Superior temporal gyrus (tissue), 1 donor: ENCODE results near the gene RECQL5.
A peak's percentile ranks its signal among the peaks of the same experiment; 100 is the strongest.

Source experiments
- DNase-seq: peaks from one replicate; pipeline ENCODE4 v3.0.0-alpha.2; 2016; ENCODE audit errors: extremely low spot score

Gene RECQL5

DNA sequence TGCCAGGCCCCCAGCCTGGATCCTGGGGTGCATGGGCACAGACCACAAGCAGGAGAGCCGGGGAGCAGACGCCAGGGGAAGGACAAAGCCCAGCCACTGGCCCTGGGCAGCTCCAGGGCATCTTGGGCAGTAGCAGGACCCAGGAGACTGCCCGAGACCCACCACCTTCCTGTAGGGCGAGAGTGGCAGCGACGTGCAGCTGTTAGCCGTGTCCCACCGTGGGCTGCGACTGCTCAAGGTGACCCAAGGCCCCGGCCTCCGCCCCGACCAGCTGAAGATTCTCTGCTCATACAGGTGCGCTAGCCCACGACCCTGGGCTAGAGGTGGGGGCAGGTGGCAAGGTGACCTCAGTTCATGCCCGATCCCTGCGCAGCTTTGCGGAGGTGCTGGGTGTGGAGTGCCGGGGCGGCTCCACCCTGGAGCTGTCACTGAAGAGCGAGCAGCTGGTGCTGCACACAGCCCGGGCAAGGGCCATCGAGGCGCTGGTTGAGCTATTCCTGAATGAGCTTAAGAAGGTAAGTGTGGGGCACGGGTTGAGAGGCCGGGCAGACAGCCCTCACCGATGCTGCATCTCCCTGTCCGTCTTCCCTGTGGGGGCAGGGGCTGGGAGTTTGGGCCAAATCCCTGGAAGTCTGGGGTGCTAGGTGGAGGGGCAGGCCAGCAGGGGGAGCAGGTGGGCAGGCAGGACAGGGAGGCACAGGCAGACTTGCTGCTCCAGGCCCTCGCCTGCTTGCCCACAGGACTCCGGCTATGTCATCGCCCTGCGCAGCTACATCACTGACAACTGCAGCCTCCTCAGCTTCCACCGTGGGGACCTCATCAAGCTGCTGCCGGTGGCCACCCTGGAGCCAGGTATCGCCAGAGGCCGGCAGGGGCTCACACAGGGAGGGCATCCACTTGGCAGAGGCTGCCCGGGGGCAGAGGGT, 47.2 kb downstream of the RECQL5 start:
- no peak for DNase-seq

DNA sequence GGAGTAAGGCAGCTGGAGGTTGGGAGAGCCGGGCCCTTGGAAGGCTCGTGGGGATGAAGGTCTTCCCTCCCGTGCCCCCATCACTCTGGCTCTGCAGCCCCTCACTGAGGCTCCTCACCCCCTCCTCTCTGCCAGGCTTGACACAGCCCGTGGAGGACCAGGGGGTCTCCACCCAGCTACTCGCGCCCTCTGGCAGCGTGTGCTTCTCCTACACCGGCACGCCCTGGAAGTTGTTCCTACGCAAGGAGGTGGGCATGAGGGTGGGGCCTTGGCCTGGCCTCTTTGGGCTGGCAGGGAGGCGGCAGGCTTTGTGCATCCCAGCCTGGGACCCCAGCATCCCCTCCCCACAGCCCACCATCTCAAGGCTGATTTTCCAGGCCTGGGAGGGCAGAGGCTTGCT, 49.3 kb downstream of the RECQL5 start:
- DNase-seq = no peak

DNA sequence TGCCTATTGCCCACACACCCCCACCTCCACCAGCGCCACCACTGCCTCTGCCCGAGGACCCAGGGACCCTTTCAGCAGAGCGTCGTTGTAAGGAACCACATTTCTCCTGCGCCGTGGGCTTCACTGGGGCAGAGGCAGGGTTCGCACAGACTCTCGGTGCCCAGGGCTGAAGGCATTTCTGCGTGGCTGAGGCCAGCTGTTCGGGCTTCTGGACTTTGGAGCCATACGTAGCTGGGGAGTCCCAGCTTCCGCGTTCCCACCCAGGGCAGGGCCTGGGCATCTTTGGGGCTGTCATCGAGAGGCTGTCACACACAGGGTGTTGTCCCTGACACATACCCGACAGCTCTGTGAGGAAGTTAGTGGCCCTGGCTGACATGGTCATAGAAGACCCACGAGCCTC, 49.7 kb downstream of the RECQL5 start:
- DNase-seq = no peak

DNA sequence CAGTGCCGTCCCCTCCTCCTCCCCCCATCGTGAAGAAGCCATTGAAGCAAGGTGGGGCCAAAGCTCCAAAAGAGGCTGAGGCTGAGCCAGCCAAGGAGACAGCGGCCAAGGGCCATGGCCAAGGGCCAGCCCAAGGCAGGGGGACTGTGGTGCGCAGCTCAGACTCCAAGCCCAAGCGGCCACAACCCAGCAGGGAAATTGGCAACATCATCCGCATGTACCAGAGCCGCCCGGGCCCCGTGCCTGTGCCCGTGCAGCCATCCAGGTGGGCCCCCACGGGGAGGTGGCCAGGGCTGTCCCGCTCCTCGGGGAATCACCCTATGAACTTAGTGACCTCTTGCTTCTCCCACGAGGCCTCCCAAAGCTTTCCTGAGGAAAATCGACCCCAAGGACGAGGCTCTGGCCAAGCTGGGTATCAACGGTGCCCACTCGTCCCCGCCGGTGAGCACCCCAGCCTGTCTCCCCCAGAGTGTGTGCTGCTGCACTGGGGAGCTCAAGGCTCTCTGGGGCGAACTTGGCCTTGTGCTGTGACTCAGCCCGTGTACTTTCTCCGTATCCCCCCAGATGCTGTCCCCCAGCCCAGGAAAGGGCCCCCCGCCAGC, 50.3 kb downstream of the RECQL5 start:
- no peak for DNase-seq

DNA sequence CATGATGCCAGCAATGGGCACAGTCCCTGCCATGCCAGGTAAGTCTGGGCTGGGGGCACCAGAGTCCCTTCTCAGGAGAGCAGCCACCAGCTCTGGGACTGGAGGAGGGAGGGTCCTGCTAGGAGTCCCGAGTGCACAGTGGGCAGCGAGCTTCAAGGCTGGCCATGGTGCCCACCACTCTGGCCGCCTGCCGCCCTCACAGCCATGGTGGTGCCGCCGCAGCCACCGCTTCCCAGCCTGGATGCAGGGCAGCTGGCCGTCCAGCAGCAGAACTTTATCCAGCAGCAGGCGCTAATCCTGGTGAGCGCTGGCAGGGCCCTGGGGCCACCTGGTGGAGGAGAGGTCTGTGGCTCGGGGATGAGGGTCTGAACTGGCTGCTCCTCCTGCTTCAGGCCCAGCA, 51.7 kb downstream of the RECQL5 start:
- DNase-seq = no peak

DNA sequence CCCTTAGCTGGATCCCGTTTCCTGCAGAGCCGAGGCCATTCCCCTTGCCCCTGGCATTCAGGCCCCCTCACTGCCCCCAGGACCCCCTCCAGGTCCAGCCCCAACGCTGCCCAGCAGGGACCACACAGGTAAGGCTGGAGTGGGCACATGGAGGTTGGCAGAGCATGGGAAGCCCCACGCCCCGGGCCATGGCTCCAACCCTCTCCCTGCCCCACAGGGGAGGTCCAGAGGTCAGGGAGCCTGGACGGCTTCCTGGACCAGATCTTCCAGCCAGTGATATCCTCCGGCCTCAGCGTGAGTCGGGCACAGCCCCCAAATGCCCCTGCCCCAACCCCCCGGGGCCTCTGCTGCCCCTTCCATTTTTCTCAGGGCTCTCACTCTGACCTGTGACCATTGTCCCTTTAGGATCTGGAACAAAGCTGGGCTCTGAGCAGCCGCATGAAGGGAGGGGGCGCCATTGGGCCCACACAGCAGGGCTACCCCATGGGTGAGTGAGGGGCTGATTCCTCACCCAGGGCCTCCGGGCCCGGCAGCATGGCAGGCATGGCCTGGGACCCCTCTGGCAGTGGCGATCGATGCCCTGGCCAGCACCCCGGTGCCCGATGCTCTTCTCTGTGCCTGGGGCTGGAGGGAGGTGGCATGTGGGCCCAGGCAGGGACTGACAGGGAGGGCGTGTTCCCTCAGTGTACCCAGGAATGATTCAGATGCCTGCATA, 52.2 kb downstream of the RECQL5 start:
- no peak for DNase-seq

DNA sequence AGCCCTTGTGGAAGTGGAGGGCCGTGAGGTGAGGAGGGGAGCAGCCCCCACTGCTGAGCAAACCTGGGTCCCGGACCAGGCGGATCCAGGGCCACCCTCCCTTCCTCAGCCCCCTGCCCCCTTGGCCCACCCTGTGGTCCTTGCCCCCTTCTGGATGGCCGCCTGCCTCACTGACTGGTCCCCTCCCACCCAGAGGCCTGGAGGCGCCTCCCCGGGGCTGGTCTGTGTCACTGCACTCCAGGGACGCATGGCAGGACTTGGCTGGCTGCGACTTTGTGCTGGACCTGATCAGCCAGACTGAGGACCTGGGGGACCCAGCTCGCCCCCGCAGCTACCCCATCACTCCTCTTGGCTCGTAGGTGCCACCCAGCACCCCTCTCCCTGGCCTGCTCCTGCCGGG, 52.9 kb downstream of the RECQL5 start:
- no peak for DNase-seq

DNA sequence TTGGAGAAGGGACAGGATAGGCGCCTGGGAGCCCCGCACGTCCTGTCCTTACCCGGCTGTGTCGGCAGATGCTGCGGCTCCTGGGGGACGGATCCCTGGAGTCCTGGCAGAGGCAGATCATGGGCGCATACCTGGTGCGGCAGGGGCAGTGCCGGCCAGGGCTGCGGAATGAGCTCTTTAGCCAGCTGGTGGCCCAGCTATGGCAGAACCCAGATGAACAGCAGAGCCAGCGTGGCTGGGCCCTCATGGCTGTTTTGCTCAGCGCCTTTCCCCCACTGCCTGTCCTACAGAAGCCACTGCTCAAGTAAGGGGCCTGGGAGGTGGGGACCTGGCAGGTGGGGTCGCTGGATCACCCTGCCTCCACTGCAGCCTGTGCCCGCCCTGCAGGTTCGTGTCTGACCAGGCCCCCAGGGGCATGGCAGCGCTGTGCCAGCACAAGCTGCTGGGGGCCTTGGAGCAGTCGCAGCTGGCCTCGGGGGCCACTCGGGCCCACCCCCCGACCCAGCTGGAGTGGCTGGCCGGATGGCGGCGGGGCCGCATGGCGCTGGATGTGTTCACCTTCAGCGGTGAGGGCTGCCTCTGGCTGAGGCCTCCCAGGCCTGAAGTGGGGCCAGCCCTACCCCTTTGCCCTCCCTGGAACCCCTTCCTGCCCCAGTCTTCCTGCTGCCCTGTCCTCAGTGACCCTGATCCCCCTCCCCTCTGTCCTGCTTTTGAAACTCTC, 53.9 kb downstream of the RECQL5 start:
- DNase-seq = no peak

DNA sequence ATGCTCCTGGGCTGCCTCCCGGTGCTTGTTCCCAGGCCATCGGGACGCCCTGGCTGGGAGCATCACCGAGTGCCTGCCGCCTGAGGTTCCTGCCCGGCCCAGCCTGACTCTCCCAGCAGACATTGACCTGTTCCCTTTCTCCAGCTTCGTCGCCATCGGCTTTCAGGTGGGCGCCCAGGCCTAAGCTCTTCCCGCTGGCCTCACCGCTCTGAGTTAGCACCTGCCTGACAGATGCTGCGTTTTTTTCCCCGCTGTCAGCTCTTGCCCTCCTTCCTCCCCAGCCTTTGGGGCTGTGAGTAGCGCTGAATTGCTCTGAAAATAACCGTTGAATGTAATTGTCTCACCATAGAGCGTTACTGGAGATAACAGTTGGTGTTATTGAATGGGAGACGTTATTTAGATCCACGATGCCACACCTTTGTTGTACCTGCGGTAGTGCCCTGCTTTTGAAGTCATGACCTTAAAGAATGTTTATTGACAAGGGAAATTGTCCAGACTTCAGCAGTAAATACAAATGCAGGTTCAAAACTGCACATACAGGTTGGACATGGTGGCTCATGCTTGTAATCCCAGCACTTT, 55.0 kb downstream of the RECQL5 start:
- no peak for DNase-seq

DNA sequence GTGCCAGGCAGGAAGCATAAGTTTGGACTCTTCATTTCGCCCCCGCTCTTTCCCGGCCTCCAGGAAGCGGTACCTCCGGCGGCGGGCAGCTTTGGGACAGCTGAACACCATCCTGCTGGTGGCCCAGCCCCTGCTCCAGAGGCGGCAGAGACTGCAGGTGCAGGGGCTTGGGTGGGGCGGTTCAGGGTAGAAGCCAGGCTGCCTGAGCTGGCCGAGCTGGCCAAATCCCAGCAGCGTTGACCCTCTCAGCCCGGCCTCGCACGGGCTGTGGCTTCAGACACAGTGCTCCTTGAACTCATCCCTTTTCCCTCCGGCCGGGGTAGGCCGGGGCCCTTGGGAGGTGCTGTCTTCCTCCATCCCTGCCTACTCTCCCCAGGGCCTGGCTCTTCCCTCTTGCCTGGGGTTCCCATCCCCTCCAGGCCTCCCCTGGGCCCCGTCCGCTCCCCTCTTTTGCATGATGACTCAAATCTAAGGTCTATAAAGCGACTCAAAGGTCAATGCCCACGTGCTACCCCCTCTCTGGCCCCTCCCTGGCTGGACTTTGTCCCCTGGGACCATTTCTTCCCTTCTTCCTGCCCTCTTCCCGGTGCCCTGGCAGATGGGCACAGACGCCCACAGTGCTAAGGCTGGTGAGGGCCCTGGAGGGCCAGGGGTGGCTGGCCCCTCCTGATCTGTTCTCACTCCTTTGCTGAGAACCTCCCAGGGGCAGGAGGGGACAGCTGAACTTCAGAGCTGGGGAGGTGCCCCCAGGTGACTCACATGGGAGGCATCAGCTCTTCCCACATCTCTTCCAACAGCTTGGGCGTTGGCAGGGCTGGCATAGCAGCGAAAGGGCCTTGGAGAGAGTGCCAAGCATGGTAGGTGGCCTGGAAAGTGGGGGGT, 56.6 kb downstream of the RECQL5 start:
- DNase-seq = no peak

DNA sequence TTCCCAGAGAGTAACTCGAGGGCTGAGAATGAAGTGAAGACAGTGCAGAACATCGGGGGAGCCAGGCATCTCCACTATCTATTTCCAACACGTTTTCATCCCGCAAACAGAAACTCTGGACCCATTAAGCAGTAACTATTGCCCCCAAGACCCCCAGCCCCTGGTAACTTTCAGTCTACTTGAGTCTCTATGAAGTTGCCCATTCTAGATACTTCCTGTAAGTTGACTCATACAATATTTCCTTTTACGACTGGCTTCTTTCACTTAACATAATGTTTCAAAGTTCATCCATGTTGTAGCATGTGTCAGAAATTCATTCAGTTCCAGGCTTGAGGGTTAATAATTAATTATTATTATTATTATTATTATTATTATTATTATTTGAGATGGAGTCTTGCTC, 59.9 kb downstream of the RECQL5 start:
- no peak for DNase-seq

DNA sequence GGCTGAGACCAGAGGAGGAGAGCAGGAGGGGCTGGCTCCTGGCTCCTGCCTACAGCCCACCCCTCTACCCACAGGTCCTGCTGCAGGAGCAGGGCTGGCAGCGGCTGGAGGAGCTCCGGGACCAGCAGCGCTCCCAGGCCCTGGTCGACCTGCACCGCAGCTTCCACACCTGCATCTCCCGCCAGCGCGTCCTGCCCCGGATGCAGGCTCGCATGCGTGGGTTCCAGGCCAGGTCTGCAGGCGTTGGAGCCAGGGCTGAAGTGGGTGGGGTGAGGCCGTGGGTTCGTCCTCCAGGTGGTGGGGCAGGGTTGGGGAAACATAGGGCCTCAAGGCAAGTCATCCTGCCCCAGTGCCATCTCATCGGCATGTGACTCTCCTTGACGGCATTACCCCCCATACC, 61.2 kb downstream of the RECQL5 start:
- no peak for DNase-seq

DNA sequence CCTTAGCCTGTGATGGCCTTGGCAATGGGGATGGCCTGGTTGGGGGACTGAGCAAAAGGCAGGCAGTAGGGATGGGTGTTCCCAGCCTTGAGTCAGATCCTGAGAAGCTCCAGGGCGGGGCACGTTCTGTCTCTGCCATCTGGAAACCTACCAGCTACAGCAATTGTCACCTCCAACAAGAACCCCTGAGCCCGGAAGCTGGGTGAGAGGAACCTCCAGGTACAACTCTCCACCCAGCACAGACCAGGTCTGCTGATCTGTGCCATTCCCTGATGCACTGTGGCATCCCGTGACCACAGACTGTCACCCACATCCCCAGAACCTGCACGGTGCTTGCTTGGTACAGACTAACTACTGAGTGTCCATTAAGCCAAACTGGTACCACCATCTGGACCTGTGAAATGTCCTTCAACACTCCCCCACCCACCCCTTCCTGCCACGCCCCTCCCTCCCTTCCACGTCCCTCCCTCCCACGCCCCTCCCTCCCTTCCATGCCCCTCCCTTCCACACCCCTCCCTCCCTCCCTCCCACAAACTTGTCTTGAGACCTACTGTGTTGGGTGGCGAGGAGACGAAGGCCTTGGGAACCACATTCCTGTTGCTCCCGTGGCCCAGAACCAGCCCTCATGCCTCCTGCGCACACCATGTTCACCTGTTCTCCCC, 62.8 kb downstream of the RECQL5 start:
- no peak for DNase-seq

DNA sequence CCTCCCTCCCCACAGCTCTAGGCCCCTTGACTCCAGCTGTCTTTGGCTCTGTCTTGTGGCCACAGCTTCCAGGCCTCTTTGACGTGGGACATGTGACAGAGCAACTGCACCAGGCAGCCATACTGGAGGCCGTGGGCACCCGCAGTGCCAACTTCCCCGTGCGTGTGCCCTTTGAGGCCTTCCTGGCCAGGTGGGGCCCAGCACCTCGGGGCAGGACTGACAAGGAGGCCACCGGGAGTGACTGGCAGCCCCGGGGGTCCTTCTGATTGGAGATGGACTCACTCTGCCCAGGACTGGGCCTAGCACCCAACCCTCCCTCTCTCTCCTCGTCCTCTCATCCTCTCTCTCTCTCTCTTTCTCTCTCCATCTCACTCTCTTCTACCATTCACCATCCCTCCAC, 63.8 kb downstream of the RECQL5 start:
- DNase-seq = no peak

DNA sequence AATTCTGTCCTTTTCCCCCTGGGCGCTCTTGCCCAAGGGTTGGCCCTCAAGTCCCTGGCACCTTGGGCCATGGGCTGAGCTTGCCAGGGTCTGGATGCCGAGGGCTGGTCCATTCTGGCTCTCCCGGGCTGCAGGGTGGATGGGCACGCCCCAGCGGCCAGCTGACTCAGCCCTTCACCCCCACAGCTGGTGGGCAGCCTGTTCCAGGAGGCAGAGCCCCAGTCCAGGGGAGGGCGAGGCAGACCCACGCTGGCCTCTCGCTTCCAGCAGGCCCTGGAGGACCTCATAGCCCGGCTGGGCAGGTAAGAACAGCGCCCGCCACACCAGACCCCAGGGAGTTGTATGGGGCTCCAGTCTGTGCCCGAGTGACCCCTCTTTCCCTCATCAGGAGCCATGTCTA, 64.3 kb downstream of the RECQL5 start:
- DNase-seq = no peak

DNA sequence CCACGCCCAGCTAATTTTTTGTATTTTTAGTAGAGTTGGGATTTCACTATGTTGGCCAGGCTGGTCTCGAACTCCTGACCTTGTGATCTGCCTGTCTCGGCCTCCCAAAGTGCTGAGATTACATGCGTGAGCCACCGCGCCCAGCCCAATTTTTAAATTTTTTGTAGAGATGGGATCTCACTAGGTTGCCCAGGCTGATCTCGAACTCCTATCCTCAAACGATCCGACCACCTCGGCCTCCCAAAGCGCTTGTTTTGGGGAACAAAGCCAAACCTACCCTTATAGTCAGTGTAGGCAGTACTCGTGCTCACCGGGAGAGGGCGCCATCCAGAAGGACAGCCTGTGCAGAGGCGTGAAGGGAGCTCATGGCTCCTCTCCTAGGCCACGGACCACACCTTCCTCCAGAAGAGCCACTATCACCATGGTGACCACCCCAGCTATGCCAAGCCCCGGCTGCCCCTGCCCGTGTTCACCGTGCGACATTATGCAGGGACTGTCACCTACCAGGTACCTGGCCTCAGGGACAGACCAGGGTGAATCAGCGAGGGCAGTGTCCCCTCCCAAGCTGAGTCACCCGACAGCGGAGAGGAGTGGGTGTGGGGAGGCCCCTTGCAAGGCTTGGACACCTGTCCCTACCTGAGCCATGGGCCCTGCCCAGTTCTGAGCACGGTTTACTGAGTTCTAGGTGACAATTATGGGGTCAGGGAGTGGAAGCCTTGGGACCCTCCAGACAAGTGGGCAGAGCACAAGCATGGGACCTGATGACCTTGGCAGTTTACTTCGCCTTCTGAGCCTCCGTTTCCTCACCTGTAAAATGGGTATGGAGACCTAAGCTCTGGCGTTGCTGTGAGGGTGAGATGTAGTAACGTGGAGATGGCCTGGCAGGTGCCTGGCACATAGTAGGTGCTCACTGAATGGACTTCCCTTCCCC, 65.6 kb downstream of the RECQL5 start:
- DNase-seq = peak; percentile 33

DNA sequence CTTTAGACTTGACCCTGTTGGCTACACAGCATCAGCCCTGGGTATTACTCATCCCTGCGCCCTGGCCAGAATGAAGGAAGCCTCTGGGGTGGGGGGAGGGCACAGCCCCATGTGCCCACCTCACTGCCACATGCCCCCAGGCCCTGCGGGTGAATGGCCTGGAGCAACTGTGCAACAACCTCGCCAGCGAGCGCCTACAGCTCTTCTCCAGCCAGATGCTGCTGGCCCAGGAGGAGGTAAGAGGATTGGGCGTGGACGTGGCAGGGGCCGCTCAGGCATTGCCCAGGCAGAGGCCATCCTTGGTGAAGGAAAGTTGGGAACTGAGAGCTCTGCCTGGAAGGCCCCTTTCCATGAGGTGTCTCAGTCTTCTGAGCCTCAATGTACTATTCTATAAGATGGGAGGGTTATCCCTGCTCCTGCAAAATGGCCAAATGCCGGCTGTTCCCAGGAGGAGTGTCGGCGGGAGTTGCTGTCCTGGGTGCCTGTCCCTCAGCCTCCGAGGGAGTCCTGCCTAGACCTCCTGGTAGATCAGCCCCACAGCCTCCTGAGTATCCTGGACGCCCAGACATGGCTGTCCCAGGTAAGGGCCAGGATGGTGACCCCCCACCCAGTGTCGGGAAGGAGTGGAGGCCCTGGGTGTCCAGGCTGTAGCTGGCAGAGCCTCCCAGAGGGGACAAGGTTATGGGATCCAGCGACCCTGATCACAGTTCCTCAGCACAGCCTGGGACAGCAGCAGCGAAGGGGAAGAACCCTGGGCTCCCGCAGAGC, 70.5 kb downstream of the RECQL5 start:
- DNase-seq = no peak

DNA sequence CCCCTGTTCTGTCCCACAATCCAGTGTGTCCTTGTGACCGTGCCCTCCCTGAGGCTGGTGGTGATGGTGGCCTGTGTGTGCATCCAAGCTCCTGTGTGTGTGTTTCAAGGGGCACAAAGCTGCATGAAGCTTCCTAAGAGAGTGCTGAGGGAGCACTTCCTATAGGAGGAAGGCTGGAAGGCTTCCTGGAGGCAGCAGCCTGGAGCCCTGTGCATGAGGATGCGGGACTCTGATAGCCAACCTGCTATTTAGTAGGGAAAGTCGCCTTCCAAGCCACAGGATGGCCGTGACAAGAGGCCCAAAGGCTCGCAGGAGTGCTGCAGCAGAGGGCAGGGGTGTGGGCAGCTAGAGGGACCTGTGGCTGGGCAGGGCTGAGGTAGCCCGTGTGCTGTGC, 71.0 kb downstream of the RECQL5 start:
- no peak for DNase-seq
